Measurements from ENCODE around the gene NOC4L.
"Not testable (repeated sequence)": the region's sequence is repeated elsewhere in the genome, so short reads cannot be mapped to it uniquely, and the experiment has no call there.

NOC4L gene

GRCh38 chr12:132144115-132144809 lies at the start of gene NOC4L, which contains the start of gene DDX51:
NOC4L (plus strand) TSS chr12:132144457; CDS start chr12:132144489, 32 bp downstream.
DDX51 (minus strand) TSS chr12:132144319; CDS start chr12:132144296, 23 bp downstream.
- peak; percentile 92 to 98 (median 94) for DNase-seq (ENCODE audit: low read depth in 2 of 3, low spot score in 1 of 3)

GRCh38 chr12:132095520-132096409 lies 48.5 kb upstream of the NOC4L start:
- DNase-seq (ENCODE audit: low read depth in 2 of 3, low spot score in 1 of 3) = no peak

GRCh38 chr12:132099739-132100138 lies 44.5 kb upstream of the NOC4L start:
- no peak for DNase-seq (ENCODE audit: low read depth in 2 of 3, low spot score in 1 of 3)

GRCh38 chr12:132100306-132101065 lies 43.8 kb upstream of the NOC4L start:
- DNase-seq (ENCODE audit: low read depth in 2 of 3, low spot score in 1 of 3) = no peak

- DNase-seq (ENCODE audit: low read depth in 2 of 3, low spot score in 1 of 3) = no peak
Observed at GRCh38 chr12:132102297-132102696, 42.0 kb upstream of the NOC4L start.

GRCh38 chr12:132103072-132103471 lies 41.2 kb upstream of the NOC4L start:
- DNase-seq (ENCODE audit: low read depth in 2 of 3, low spot score in 1 of 3) = not testable (repeated sequence)

- no peak for DNase-seq (ENCODE audit: low read depth in 2 of 3, low spot score in 1 of 3)
Observed at GRCh38 chr12:132103542-132104308, 40.5 kb upstream of the NOC4L start.

- no peak for DNase-seq (ENCODE audit: low read depth in 2 of 3, low spot score in 1 of 3)
Observed at GRCh38 chr12:132105467-132105866, 38.8 kb upstream of the NOC4L start.

GRCh38 chr12:132106921-132107320 lies 37.3 kb upstream of the NOC4L start:
- DNase-seq (ENCODE audit: low read depth in 2 of 3, low spot score in 1 of 3) = no peak

- DNase-seq (ENCODE audit: low read depth in 2 of 3, low spot score in 1 of 3) = no peak
Observed at GRCh38 chr12:132108211-132108832, 35.9 kb upstream of the NOC4L start.

GRCh38 chr12:132109741-132110140 lies 34.5 kb upstream of the NOC4L start:
- no peak for DNase-seq (ENCODE audit: low read depth in 2 of 3, low spot score in 1 of 3)

- DNase-seq (ENCODE audit: low read depth in 2 of 3, low spot score in 1 of 3) = no peak
Observed at GRCh38 chr12:132110677-132111076, 33.6 kb upstream of the NOC4L start.

- no peak for DNase-seq (ENCODE audit: low read depth in 2 of 3, low spot score in 1 of 3)
Observed at GRCh38 chr12:132111654-132112304, 32.5 kb upstream of the NOC4L start.

- DNase-seq (ENCODE audit: low read depth in 2 of 3, low spot score in 1 of 3) = no peak
Observed at GRCh38 chr12:132114667-132115066, 29.6 kb upstream of the NOC4L start.

GRCh38 chr12:132115500-132115899 lies 28.8 kb upstream of the NOC4L start:
- DNase-seq (ENCODE audit: low read depth in 2 of 3, low spot score in 1 of 3) = no peak

GRCh38 chr12:132116709-132117557 lies 27.3 kb upstream of the NOC4L start:
- DNase-seq (ENCODE audit: low read depth in 2 of 3, low spot score in 1 of 3) = no peak

- DNase-seq (ENCODE audit: low read depth in 2 of 3, low spot score in 1 of 3) = no peak
Observed at GRCh38 chr12:132117558-132117875, 26.7 kb upstream of the NOC4L start.

GRCh38 chr12:132118876-132119275 lies 25.4 kb upstream of the NOC4L start:
- DNase-seq (ENCODE audit: low read depth in 2 of 3, low spot score in 1 of 3) = no peak

GRCh38 chr12:132121283-132121682 lies 23.0 kb upstream of the NOC4L start:
- no peak for DNase-seq (ENCODE audit: low read depth in 2 of 3, low spot score in 1 of 3)
